ENCODE measurements around the gene ZPR1. TPM values are rescaled to one million over a fixed set of nuclear protein-coding genes. Genes with fewer than 3 reads are reported as not detected.

ZPR1 gene
- total and polyA plus RNA-seq, 2 donors (not counting 1 experiment from before 2014, with no cell fraction given): 17.9 to 63.1 TPM

DNA sequence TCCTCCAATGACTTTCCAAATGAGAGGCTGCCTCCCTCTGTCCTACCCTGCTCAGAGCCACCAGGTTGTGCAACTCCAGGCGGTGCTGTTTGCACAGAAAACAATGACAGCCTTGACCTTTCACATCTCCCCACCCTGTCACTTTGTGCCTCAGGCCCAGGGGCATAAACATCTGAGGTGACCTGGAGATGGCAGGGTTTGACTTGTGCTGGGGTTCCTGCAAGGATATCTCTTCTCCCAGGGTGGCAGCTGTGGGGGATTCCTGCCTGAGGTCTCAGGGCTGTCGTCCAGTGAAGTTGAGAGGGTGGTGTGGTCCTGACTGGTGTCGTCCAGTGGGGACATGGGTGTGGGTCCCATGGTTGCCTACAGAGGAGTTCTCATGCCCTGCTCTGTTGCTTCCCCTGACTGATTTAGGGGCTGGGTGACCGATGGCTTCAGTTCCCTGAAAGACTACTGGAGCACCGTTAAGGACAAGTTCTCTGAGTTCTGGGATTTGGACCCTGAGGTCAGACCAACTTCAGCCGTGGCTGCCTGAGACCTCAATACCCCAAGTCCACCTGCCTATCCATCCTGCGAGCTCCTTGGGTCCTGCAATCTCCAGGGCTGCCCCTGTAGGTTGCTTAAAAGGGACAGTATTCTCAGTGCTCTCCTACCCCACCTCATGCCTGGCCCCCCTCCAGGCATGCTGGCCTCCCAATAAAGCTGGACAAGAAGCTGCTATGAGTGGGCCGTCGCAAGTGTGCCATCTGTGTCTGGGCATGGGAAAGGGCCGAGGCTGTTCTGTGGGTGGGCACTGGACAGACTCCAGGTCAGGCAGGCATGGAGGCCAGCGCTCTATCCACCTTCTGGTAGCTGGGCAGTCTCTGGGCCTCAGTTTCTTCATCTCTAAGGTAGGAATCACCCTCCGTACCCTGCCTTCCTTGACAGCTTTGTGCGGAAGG is 44.8 kb upstream of the ZPR1 start:
- ATAC-seq (ENCODE audit: low read depth): no peak
- H3K27ac Mint-ChIP-seq: no peak overlapping the region

More for the DNA sequence above, 44.8 kb upstream of the ZPR1 start:
- H3K9me3 ChIP-seq (ENCODE audit: control extremely low read depth in 1 of 3, control insufficient read depth in 2 of 3, insufficient read depth in 1 of 3, low read length in 2 of 3): no peaks in the 10 kb centered on the region
- no peak for TF ChIP-seq EZH2 (IDR thresholded peaks at IDR 0.05; ENCODE audit: borderline replicate concordance, insufficient read depth, low read depth, low read length, poor library complexity, severe bottlenecking)
- TF ChIP-seq, protein P1, sequence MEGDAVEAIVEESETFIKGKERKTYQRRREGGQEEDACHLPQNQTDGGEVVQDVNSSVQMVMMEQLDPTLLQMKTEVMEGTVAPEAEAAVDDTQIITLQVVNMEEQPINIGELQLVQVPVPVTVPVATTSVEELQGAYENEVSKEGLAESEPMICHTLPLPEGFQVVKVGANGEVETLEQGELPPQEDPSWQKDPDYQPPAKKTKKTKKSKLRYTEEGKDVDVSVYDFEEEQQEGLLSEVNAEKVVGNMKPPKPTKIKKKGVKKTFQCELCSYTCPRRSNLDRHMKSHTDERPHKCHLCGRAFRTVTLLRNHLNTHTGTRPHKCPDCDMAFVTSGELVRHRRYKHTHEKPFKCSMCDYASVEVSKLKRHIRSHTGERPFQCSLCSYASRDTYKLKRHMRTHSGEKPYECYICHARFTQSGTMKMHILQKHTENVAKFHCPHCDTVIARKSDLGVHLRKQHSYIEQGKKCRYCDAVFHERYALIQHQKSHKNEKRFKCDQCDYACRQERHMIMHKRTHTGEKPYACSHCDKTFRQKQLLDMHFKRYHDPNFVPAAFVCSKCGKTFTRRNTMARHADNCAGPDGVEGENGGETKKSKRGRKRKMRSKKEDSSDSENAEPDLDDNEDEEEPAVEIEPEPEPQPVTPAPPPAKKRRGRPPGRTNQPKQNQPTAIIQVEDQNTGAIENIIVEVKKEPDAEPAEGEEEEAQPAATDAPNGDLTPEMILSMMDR (IDR thresholded peaks at IDR 0.05): no peak
- Mint-ChIP-seq H3K4me1 (peaks cover 16% of the 10 kb centered on the region), H3K9me3 (ENCODE audit: insufficient read depth) (no peaks in the 10 kb centered on the region), H3K4me3 (no peak overlapping the region), H3K27me3 (peaks cover 4% of the 10 kb centered on the region)
- no peaks in the 10 kb centered on the region for H3K79me2 ChIP-seq (ENCODE audit: control insufficient read depth, insufficient read depth, low read length)
- 92% methylated on average over 12 of the region's 13 CpGs for WGBS (ENCODE audit: insufficient coverage)
- H3K27me3 ChIP-seq (replicated peaks in 1 of 4; ENCODE audit: control extremely low read depth in 1 of 4, control insufficient read depth in 3 of 4, insufficient read depth in 4 of 4, low read length in 3 of 4): peaks cover 0 to 4% (median 0%) of the 10 kb centered on the region in 4 experiments
- H3K27ac ChIP-seq (ENCODE audit: low read length in 2 of 2): no peak overlapping the region
- intact Hi-C loops (cut with micrococcal nuclease): no loop called here
- no peak overlapping the region for H2AFZ ChIP-seq (ENCODE audit: insufficient read depth, low read depth, low read length, poor library complexity, severe bottlenecking)
- no peaks in the 10 kb centered on the region for H4K20me1 ChIP-seq (ENCODE audit: control insufficient read depth, insufficient read depth, low read length, poor library complexity, severe bottlenecking)
- H3K9ac ChIP-seq (ENCODE audit: low read length): no peak overlapping the region
- DNase-seq: no peak
- POLR2A ChIA-PET: no interaction called here
- no peaks in the 10 kb centered on the region for H3K36me3 ChIP-seq (replicated peaks in 1 of 2; ENCODE audit: control extremely low read depth in 1 of 2, control insufficient read depth in 1 of 2, extremely low read depth in 1 of 2, insufficient read depth in 2 of 2, low read length in 1 of 2)
- peaks cover 7 to 14% of the 10 kb centered on the region in 2 donors for H3K4me1 ChIP-seq (ENCODE audit: control insufficient read depth in 2 of 2, insufficient read depth in 2 of 2, low read length in 2 of 2)
- H3K4me3 ChIP-seq (ENCODE audit: control extremely low read depth in 1 of 5, extremely low read depth in 1 of 5, insufficient read depth in 1 of 5, low read depth in 2 of 5, low read length in 4 of 5): no peak overlapping the region
- CTCF ChIA-PET: no interaction called here
- no peak overlapping the region for H3K4me2 ChIP-seq (replicated peaks; ENCODE audit: low read depth, low read length, poor library complexity, severe bottlenecking)
